Bone marrow (tissue), 2 donors: ENCODE measurements around the gene MBD3.
"Not testable (repeated sequence)": the region's sequence is repeated elsewhere in the genome, so short reads cannot be mapped to it uniquely, and the experiment has no call there.

Experiments used
- DNase-seq, 2 donors: peaks; one replicate each; lab custom pipeline; 2025; lab: John Stamatoyannopoulos, UW

Gene MBD3

DNA sequence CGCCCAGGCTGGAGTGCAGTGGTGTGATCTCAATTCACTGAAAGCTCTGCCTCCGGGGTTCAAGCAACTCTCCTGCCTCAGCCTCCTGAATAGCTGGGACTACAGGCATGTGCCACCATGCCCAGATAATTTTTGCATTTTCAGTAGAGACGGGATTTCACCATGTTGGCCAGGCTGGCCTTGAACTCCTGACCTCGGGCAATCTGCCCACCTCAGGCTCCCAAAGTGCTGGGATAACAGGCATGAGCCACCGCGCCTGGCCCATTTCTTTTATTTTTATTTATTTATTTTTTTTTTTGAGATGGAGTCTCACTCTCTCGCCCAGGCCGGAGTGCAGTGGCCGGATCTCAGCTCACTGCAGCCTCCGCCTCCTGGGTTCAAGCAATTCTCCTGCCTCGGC lies 52.9 kb downstream of the MBD3 start:
- not testable (repeated sequence) for DNase-seq

DNA sequence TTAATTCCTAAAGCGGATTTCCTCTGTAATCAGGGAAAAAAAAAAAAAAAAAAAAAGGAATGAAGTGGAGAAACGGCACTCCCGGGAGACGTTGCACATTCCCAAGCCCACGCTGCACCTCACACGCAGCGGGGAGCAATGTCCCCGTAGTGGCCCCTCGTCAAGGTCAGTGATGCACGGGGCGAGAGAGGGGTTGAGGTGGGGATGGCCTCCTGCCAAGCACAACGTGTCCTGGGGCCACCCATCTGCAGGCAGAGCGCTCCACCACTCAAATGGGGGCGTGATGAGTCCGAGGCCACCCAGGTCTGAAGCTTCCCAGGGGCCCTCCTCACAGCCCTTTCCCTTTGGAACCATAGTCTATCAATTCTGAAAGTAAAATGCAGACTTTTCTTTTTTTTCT lies 53.7 kb downstream of the MBD3 start:
- no peak for DNase-seq

DNA sequence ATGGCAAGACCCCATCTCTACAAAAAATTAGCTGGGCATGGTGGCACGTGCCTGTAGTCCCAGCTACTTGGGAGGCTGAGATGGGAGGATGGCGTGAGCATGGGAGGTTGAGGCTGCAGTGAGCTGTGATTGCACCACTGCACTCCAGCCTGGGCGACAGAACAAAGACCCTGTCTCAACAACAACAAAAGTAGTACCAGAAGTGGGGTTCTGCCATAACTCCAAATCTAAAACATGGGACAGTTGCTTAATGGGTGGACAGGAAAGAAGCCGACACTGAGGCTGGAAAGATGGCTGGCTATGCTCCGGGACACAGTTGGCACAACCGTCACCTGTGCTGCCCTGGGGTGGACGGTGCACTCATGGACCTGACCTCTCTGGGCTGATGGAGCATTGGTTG lies 57.0 kb downstream of the MBD3 start:
- DNase-seq: not testable (repeated sequence)

DNA sequence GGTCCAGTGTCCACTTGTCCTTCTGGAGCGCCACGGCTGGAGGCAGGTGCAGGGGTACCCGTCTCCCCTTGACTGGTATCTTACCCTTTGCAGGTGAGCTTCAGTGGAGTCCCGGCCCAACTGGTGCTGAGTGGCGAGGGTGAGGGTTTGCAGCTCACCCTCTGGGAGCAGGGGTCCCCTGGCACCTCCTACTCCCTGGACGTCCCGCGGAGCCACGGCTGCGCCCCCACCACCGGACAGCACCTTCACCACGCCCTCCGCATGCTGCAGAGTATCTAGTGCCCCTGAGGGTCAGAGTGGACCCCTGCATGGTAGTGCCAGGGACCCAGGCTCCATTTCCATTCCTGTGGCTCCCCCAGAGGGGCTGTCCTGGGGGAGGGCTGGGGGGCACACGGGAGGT lies 57.7 kb downstream of the MBD3 start:
- no peak for DNase-seq

DNA sequence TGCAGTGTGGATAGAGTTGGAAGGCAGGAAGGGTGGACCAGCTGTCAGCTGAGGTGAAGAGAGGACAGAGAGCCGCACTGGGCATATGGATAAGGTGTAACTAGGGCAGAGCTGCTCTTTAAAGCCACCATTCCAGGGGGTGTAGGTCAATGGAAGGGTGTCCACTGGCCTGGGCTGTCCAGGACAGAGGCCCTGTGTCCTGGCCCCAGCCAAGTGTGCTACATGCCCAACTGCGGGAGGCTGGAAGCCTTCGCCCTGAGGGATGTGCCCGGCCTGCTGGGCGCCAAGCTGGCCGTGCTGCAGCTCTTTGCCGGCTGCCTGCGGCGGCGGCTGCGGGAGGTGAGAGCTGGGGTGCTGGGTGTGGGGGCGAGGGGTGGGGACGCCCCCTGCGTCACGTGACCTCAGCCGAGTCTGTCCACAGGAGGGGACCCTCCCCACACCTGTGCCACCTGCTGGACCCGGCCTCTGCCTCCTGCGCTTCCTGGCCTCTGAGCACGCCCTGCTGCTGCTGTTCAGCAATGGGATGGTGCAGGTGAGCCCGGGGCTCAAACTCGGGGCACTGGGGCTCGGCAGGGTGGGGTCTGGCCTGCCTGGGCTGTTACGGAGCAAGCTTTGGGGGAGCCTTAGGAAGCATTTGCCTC lies 59.0 kb downstream of the MBD3 start:
- DNase-seq: no peak

DNA sequence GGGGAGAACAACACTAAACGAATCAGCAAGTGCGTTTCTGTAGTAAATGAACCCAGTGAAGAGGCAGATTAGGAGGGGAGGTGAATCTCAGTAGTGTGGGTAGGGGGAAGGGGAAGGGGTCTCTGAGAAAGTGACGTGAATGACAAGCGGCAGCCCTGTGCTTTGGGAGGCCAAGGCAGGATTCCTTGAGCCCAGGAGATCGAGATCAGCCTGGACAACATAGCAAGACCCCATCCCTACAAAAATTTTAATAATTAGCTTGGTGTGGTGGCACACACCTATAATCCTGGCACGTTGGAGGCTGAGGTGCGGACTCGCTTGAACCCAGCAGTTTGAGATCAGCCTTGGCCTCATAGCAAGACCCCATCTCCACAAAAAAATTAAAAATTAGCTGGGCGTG lies 60.7 kb downstream of the MBD3 start:
- DNase-seq: no peak

DNA sequence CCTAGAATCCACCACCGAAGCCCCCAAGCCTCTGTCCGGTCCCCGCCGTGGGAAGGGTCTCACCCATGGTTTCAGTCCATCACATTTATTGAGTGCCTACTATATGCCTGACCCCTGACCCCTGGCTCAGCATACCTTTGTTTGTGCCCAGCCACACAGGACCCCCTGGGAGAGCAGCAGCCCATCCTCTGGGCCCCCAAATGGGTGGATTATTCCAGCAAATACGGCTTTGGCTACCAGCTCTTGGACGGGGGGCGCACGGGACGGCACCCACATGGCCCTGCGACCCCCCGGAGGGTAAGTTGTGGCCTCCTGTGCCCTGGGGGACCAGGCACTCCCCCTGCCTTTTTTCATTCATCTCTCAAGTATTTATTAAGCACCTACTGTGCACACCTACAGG lies 61.1 kb downstream of the MBD3 start:
- no peak for DNase-seq

DNA sequence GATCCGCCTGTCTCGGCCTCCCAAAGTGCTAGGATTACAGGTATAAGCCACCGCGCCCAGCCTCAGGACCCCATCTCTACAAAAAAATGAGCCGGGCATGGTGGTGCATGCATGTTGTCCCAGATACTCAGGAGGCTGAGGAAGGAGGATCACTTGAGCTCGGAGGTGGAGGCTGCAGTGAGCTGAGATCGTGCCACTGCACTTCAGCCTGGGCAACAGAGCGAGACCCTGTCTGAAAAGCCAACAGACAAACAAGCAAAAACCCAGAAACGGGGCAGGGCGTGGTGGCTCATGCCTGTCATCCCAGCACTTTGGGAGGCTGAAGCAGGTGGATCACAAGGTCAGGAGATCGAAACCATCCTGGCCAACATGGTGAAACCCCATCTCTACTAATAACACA lies 61.8 kb downstream of the MBD3 start:
- DNase-seq: not testable (repeated sequence)

DNA sequence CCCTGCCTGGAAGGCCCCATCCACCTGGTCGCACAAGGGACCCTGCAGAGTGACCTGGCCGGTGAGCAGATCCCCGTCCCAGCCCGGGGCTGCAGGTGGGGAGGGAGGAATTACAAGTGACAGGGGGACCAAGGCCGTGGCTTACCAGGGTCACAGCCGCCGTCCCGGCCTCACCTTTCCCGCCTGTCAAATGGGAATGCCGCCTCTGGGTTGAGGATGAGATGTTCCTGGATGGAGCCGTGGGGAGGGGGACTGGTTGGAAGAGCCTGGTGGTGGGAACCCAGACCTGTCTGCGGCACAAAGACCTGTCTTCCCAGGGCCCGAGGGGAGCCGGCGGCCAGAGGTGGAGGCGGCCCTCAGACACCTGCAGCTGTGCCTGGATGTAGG lies 63.2 kb downstream of the MBD3 start:
- no peak for DNase-seq

DNA sequence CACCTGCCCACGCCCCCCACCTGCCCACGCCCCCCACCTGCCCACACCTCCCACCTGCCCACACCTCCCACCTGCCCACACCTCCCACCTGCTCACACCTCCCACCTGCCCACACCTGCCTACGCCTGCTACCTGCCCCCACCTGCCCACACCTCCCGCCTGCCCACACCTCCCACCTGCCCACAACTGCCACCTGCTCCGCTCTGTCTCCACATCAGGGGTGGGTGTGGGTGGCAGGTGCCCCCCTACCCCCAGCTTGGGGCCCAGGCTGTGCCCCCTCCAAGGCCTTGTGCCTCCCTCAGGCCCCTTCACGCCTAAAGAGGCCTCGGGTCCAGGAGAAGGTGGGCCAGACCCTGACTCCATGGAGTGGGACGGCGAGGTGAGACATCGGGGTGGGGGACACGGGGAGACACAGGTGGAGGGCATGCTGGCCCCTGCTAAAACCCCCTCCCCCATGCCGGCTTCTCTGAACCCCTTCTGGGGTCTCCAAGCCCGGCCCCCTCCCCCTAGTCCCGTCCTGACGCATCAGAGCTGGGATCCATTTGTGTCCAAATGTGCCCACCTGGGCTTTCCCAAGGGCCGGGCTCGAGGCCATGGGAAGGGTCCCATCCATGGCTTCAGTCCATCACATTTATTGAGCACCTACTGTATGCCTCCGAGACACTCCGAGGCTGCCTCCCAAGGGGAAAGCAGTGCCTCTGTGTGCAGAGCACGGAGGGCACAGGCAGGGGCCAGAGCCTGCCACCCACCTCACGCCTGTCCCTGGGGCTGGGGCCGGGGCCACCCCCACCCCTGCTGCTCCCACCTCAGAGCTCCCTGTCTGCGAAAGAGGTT lies 63.9 kb downstream of the MBD3 start:
- DNase-seq: no peak

DNA sequence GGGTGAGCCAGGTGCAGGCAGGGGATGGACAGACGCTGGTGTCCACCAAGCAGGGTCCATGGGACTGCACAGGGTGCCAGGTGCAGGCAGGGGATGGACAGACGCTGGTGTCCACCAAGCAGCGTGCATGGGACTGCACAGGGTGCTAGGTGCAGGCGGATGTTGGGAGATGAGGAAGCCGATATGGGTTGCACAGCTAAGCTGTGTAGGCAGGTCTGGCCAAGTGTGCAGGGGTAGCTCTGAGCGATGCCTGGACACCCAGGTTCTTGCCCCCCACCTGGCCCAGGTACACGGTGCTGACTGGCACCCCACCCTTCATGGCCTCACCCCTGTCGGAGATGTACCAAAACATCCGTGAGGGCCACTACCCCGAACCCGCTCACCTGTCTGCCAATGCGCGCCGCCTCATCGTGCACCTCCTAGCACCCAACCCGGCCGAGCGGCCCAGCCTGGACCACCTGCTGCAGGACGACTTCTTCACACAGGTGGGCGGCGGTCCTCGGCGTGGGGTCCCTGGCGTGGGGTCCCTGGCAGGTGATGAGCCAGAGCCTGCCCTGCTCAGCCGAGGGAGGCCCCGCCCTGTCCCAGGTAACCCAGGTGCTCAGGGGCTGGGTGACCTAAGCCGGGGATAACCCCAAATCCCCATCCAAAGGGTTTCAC lies 64.9 kb downstream of the MBD3 start:
- DNase-seq: no peak

DNA sequence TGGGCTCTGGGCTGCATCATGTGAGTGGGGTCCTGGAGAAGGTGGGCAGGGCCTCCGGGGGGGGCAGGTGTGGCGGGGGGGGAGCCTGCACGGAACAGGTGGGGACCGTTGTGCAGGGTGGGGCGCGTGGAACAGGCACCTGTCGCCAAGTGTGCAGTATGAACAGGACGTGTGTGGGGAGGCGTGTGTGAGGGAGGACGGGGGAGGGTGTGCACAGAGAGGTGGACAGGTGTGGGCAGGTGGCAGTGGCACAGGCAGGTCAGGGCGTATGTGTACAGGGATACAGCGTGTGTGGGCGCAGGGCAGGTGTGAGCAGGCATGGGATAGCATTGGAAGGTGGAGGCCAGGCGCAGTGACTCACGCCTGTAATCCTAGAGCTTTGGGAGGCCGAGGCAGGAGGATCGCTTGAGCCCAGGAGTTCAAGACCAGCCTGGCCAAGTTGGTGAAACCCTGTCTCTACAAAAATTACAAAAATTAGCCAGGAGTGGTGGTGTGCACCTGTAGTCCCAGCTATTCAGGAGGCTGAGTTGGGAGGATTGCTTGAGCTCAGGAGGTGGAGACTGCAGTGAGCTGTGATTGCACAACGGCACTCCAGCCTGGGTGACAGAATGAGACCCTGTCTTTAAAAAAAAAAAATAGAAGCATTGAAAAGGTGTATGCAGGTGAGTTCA lies 65.6 kb downstream of the MBD3 start:
- DNase-seq: no peak

DNA sequence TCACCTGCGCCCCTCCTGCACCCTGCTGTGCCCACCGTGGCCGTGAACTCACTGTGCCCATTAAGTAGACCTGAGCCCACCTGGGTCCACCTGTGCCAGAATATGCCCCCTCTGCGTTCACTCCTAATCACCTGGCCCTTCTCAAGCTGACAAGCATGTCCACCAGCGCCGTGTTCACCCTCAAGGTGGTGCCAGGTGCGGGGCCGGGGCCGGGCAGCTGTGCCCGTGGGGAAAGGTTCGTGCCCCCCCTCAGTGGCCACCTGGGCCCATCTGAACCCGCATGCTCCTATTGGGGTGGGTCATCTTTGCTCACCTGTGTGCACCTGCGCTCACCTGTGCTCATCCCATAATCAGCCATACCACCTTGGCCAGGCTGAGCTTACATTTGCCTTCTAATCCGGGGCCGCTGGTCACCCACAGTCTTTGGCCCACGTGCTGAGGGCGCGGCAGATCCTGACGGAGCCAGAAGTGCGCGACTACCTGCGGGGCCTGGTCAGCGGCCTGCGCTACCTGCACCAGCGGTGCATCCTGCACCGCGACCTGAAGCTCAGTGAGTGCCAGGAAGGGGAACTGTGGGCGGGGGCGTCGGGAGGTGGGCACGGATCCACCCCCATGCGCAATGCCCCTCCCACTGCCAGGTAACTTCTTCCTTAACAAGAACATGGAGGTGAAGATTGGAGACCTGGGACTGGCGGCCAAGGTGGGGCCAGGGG lies 66.4 kb downstream of the MBD3 start:
- DNase-seq: no peak

DNA sequence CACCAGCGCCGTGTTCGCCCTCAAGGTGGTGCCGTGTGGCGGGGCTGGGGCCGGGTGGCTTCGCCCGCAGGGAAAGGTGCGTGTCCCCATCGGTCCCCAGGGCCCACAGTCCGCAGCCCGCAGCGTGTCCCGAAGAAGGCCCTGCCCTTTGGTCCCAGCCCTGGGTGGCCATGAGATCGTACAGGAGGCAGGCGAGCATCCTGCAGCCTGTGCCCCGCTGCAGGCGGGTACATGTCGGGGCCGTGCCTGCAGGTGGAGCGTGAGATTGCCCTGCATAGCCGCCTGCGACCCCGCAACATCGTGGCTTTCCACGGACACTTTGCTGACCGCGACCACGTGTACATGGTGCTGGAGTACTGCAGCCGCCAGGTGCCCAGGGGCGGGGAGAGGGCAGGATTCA lies 67.3 kb downstream of the MBD3 start:
- no peak for DNase-seq

DNA sequence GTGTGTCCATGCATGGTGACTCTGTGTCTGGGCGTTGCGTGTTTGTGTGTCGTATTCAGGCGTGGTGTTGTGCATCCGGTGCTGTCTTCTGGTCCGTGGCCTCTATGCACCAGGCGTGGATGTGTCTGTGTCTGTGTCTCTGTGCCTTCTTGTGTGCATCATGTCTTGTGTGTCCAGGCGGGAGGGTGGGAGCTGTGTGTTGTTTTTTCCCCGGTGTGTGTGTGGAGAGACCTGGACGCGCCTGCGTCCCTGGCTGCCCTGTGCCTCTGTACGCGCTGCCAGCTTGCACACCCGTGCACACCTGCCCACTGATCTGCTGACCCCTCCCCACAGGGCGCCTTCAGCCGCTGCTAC lies 67.7 kb downstream of the MBD3 start:
- DNase-seq: no peak

DNA sequence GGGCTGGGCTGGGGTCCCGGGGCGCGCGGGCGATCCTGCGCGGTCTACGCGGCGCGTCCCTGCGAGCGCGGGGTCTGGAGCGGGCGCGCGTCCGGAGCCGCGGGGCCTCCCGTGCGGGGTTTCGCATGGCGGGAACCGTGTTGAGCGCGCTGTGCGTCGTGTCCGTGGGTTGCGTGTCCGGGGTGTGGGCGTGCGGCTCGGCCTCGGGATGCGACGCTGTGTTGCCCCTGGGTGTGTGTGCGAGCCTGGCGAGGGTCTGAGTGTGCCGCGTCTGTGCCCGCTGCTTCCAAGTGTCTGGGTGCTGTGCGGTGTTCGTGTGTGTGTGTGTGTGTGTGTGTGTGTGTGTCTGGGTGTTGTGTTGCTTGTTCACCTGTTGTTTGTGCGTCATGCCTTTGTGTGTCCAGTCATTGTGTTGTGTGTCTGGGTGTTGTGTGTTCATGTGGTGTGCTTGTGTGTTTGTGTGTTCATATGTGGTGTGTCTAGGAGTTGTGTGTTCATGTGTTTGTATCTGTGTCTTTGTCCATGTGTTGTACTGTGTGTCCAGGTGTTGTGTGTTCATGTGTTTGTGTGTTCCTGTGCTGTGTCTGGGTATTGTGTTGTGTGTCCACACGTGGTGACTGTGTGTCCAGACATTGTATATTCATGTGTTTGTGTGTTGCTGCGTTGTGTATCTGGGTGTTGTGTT lies 68.2 kb downstream of the MBD3 start:
- DNase-seq: no peak
